HCT116 (cell line): ENCODE measurements around the gene GDNF. TPM values are rescaled to one million over a fixed set of nuclear protein-coding genes. Genes with fewer than 3 reads are reported as not detected.

Experiments
- ATAC-seq: fragments of 200-7000 bp; cut with Tn5 transposase; 2 replicates; pipeline ENCODE4 v1.9.1; 2020; ENCODE audit warnings: mild to moderate bottlenecking, moderate library complexity
- BruUV-seq: library from RNA; stranded (reverse); fragments of 400-500 nt; replicated peaks from 2 replicates; lab custom pipeline; 2021; lab: Mats Ljungman, UMichigan
- CTCF ChIA-PET: fragments of 300-600 bp; sonication (Branson Sonifier 250); formaldehyde crosslinking; loops from one replicate; lab custom pipeline; 2021; ENCODE audit warnings: antibody characterized with exemption; lab: Charles Lee
- POLR2A ChIA-PET: fragments of 300-600, 350-600 bp; sonication (Branson Sonifier 250); formaldehyde crosslinking; loops from one replicate; lab custom pipeline; 2021; ENCODE audit warnings: antibody characterized with exemption; lab: Charles Lee
- RAD21 ChIA-PET, 2 experiments: fragments of 300-600 bp; sonication (Branson Sonifier 250); formaldehyde crosslinking; loops; one replicate each; lab custom pipeline; 2023; ENCODE audit warnings: low total read pairs in 2 of 2; ENCODE audit not compliant: uncharacterized antibody in 2 of 2, unreplicated experiment in 2 of 2, low non-redundant PET in 1 of 2; lab: Charles Lee
- DNase-seq: peaks from one replicate; pipeline ENCODE4 v3.0.0-alpha.2; 2010; ENCODE audit warnings: low read depth, low spot score
- H2AFZ ChIP-seq: fragments of 200-600 bp; shearing (Covaris generic), sonication (generic); 2 replicates; pipeline ENCODE4 v1.6.1; 2017; ENCODE audit warnings: low read depth, mixed run types, mixed read lengths, antibody characterized with exemption, low read length; ENCODE audit not compliant: poor library complexity, severe bottlenecking
- H3K27ac ChIP-seq: 2 replicates; pipeline ENCODE4 v1.5.1; 2012; ENCODE audit warnings: low read depth, low read length
- H3K27me3 ChIP-seq: fragments of 200-600 bp; sonication (generic); 2 replicates; pipeline ENCODE4 v1.6.1; 2016; ENCODE audit warnings: mixed run types, low read length, mixed read lengths; ENCODE audit not compliant: insufficient read depth
- H3K36me3 ChIP-seq, 2 experiments: fragments of 200-500 bp in 1 of 2; fragments of 200-600 bp in 1 of 2; sonication (Bioruptor generic) in 1 of 2; sonication (generic) in 1 of 2; 2 replicates each; pipeline versions ENCODE4 v1.5.1 to v1.6.1; 2014 to 2016; ENCODE audit warnings: low read length in 2 of 2, inconsistent platforms in 1 of 2, mixed read lengths in 1 of 2, mixed run types in 1 of 2; ENCODE audit not compliant: insufficient read depth in 2 of 2, control insufficient read depth in 1 of 2
- H3K4me1 ChIP-seq, 2 experiments: fragments of 200-600 bp in 1 of 2; sonication (generic) in 1 of 2; 2 replicates each; pipeline versions ENCODE4 v1.5.1 to v1.6.1; 2012 to 2017; ENCODE audit warnings: low read length in 2 of 2, inconsistent platforms in 1 of 2, mild to moderate bottlenecking in 1 of 2, mixed read lengths in 1 of 2, mixed run types in 1 of 2, moderate library complexity in 1 of 2; ENCODE audit not compliant: insufficient read depth in 2 of 2, control insufficient read depth in 1 of 2
- H3K4me2 ChIP-seq: fragments of 200-600 bp; sonication (generic); 2 replicates; pipeline ENCODE4 v1.6.1; 2017; ENCODE audit warnings: mixed run types, low read length, mixed read lengths
- H3K4me3 ChIP-seq, 2 experiments: fragments of 200-600 bp in 1 of 2; sonication (generic) in 1 of 2; replicated peaks in 1 of 2; 2 replicates each; pipeline ENCODE4 v1.5.1; 2011 to 2016; ENCODE audit warnings: low read length in 2 of 2, control low read depth in 1 of 2, low read depth in 1 of 2, mild to moderate bottlenecking in 1 of 2, mixed read lengths in 1 of 2, mixed run types in 1 of 2
- H3K79me2 ChIP-seq: fragments of 200-600 bp; sonication (generic); 2 replicates; pipeline ENCODE4 v1.6.1; 2017; ENCODE audit warnings: mild to moderate bottlenecking, mixed run types, low read length, moderate library complexity, mixed read lengths; ENCODE audit not compliant: insufficient read depth
- H3K9ac ChIP-seq: fragments of 200-600 bp; sonication (generic); 2 replicates; pipeline ENCODE4 v1.6.1; 2016; ENCODE audit warnings: low read length, mixed read lengths
- H3K9me2 ChIP-seq: fragments of 200-600 bp; sonication (generic), shearing (Covaris generic); 2 replicates; pipeline ENCODE4 v1.6.1; 2017; ENCODE audit warnings: mixed run types, mild to moderate bottlenecking, moderate library complexity; ENCODE audit not compliant: insufficient read depth
- H3K9me3 ChIP-seq, 2 experiments: fragments of 200-500 bp in 1 of 2; fragments of 200-600 bp in 1 of 2; sonication (Bioruptor generic) in 1 of 2; sonication (generic) in 1 of 2; 2 replicates each; pipeline ENCODE4 v1.6.1; 2014 to 2017; ENCODE audit warnings: low read length in 2 of 2, mixed read lengths in 2 of 2, inconsistent platforms in 1 of 2, low read depth in 1 of 2, mild to moderate bottlenecking in 1 of 2, mixed run types in 1 of 2, moderate library complexity in 1 of 2; ENCODE audit not compliant: control insufficient read depth in 1 of 2, insufficient read depth in 1 of 2
- H4K20me1 ChIP-seq: fragments of 200-600 bp; sonication (generic), shearing (Covaris generic); 2 replicates; pipeline ENCODE4 v1.6.1; 2017; ENCODE audit warnings: mixed run types, mild to moderate bottlenecking, moderate library complexity; ENCODE audit not compliant: insufficient read depth
- CBX3 ChIP-seq: IDR thresholded peaks from 2 replicates; pipeline ENCODE4 v1.6.1; 2012; ENCODE audit warnings: low read depth
- CEBPB ChIP-seq: IDR thresholded peaks from 2 replicates; pipeline ENCODE4 v1.6.1; 2012; ENCODE audit warnings: low read depth
- EGR1 ChIP-seq: IDR thresholded peaks from 2 replicates; pipeline ENCODE4 v1.6.1; 2012; ENCODE audit warnings: low read depth
- ELF1 ChIP-seq: IDR thresholded peaks from 2 replicates; pipeline ENCODE4 v1.6.1; 2012; ENCODE audit warnings: low read depth, borderline replicate concordance
- EZH2 ChIP-seq: fragments of 200-600 bp; sonication (generic); IDR thresholded peaks from 2 replicates; pipeline ENCODE4 v1.6.1; 2017; ENCODE audit warnings: antibody characterized with exemption, mixed run types
- FOSL1 ChIP-seq: IDR thresholded peaks from 2 replicates; pipeline ENCODE4 v1.6.1; 2012; ENCODE audit warnings: low read depth
- JUND ChIP-seq: IDR thresholded peaks from 2 replicates; pipeline ENCODE4 v1.6.1; 2012
- POLR2A ChIP-seq: IDR thresholded peaks from 2 replicates; pipeline ENCODE4 v1.7.0; 2011; ENCODE audit warnings: borderline replicate concordance; ENCODE audit not compliant: insufficient read depth, insufficient read length; ENCODE audit errors: extremely low read depth
- RAD21 ChIP-seq: IDR thresholded peaks from 2 replicates; pipeline ENCODE4 v1.6.1; 2012; ENCODE audit warnings: low read depth, mild to moderate bottlenecking
- SIN3A ChIP-seq: IDR thresholded peaks from 2 replicates; pipeline ENCODE4 v1.6.1; 2012; ENCODE audit warnings: low read depth
- SP1 ChIP-seq: IDR thresholded peaks from 2 replicates; pipeline ENCODE4 v1.6.1; 2012; ENCODE audit warnings: low read depth
- SRF ChIP-seq: IDR thresholded peaks from 2 replicates; pipeline ENCODE4 v1.6.1; 2012; ENCODE audit warnings: low read depth
- TCF7L2 ChIP-seq: IDR thresholded peaks from 2 replicates; pipeline ENCODE4 v1.7.0; 2011; ENCODE audit warnings: borderline replicate concordance, inconsistent platforms; ENCODE audit not compliant: insufficient read depth, insufficient read length; ENCODE audit errors: extremely low read depth
- YY1 ChIP-seq: IDR thresholded peaks from 2 replicates; pipeline ENCODE4 v1.6.1; 2011; ENCODE audit warnings: low read length, low read depth, moderate library complexity, mild to moderate bottlenecking; ENCODE audit not compliant: insufficient replicate concordance; ENCODE audit errors: extremely low read depth
- ZFX ChIP-seq: fragments of 450-650 bp; IDR thresholded peaks from 2 replicates; pipeline ENCODE4 v1.6.1; 2017
- intact Hi-C: fragments of 100-400 bp; cut with micrococcal nuclease; formaldehyde crosslinking; loops from 2 replicates; pipeline ENCODE4 v1.10.0; 2022
- total RNA-seq: library from RNA; stranded (reverse); gene quantifications from one replicate; pipeline ENCODE4 v1.2.1, GENCODE V29; 2021; ENCODE audit not compliant: unreplicated experiment
- TF ChIP-seq, protein P1 (sequence below): IDR thresholded peaks from 2 replicates; pipeline ENCODE4 v1.6.1; 2012
- TF ChIP-seq, protein P2 (sequence below): IDR thresholded peaks from 2 replicates; pipeline ENCODE4 v1.6.1; 2012
- TF ChIP-seq, protein P3 (sequence below): IDR thresholded peaks from 2 replicates; pipeline ENCODE4 v1.6.1; 2011; ENCODE audit warnings: mild to moderate bottlenecking, low read length, moderate library complexity; ENCODE audit not compliant: insufficient replicate concordance; ENCODE audit errors: extremely low read depth
- TF ChIP-seq, protein P4 (sequence below): IDR thresholded peaks from 2 replicates; pipeline ENCODE4 v1.6.1; 2012; ENCODE audit warnings: low read depth
- TF ChIP-seq, protein P5 (sequence below), 3 experiments: fragments of 200-600 bp in 1 of 3; sonication (generic) in 1 of 3; IDR thresholded peaks in 2 of 3; conservative IDR thresholded peaks in 1 of 3; 2 replicates each; pipeline ENCODE4 v1.5.1; 2012 to 2017; ENCODE audit warnings: low read depth in 2 of 3, low read length in 2 of 3, antibody characterized with exemption in 1 of 3, borderline replicate concordance in 1 of 3, control low read depth in 1 of 3, mild to moderate bottlenecking in 1 of 3, mixed read lengths in 1 of 3, mixed run types in 1 of 3, moderate library complexity in 1 of 3; ENCODE audit not compliant: insufficient read depth in 1 of 3

Gene GDNF
- total RNA-seq, 1 experiment from 2014 or later, result not detected

DNA sequence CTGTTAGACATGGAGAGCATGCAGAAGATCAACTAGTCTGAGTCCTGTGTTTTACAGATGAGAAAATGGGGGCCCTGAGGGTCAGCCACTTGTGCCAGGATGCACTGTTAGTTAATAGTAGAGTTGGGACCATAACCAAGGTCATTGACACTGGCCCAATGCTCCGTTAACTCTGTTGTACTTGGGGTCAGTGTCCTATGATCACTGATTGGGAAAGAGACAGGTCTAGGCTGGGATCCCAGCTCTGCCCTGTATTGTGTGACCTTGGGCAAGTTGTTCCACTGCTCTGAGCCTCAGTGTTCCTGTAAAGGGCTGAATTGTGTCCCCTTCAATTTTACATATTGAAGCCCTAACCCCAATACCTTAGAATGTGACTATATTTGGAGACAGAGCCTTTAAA lies 70.0 kb downstream of the GDNF start:
- Histone ChIP-seq H2AFZ (no peak overlapping the region), H3K79me2 (no peaks in the 10 kb centered on the region), H4K20me1 (no peaks in the 10 kb centered on the region), H3K9me2 (no peaks in the 10 kb centered on the region), H3K9ac (no peak overlapping the region), H3K9me3 (peaks cover under 1 to 5% of the 10 kb centered on the region in 2 experiments; a peak in 2 of 4 replicates), H3K4me1 (no peaks in the 10 kb centered on the region; a peak in 1 of 4 replicates), H3K27ac (no peak overlapping the region), H3K27me3 (no peaks in the 10 kb centered on the region), H3K36me3 (no peaks in the 10 kb centered on the region), H3K4me2 (no peak overlapping the region), H3K4me3 (no peak overlapping the region)
- intact Hi-C loops, result no loop called here
- no peak for DNase-seq
- RAD21 ChIA-PET, result no interaction called here
- CTCF ChIA-PET, result no interaction called here
- ATAC-seq, result no peak
- no TSS peak for BruUV-seq
- POLR2A ChIA-PET, result no interaction called here
- TF ChIP-seq SRF (no peak), ELF1 (no peak), FOSL1 (no peak), YY1 (no peak), SP1 (no peak), EZH2 (no peak), SIN3A (no peak), ZFX (no peak), EGR1 (no peak), RAD21 (no peak), TCF7L2 (no peak), CEBPB (no peak), CBX3 (no peak), POLR2A (no peak), JUND (no peak)
- TF ChIP-seq, protein P1, sequence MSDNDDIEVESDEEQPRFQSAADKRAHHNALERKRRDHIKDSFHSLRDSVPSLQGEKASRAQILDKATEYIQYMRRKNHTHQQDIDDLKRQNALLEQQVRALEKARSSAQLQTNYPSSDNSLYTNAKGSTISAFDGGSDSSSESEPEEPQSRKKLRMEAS, result no peak
- TF ChIP-seq, protein P2, sequence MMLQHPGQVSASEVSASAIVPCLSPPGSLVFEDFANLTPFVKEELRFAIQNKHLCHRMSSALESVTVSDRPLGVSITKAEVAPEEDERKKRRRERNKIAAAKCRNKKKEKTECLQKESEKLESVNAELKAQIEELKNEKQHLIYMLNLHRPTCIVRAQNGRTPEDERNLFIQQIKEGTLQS, result no peak
- TF ChIP-seq, protein P3, sequence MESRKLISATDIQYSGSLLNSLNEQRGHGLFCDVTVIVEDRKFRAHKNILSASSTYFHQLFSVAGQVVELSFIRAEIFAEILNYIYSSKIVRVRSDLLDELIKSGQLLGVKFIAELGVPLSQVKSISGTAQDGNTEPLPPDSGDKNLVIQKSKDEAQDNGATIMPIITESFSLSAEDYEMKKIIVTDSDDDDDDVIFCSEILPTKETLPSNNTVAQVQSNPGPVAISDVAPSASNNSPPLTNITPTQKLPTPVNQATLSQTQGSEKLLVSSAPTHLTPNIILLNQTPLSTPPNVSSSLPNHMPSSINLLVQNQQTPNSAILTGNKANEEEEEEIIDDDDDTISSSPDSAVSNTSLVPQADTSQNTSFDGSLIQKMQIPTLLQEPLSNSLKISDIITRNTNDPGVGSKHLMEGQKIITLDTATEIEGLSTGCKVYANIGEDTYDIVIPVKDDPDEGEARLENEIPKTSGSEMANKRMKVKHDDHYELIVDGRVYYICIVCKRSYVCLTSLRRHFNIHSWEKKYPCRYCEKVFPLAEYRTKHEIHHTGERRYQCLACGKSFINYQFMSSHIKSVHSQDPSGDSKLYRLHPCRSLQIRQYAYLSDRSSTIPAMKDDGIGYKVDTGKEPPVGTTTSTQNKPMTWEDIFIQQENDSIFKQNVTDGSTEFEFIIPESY, result no peak
- TF ChIP-seq, protein P4, sequence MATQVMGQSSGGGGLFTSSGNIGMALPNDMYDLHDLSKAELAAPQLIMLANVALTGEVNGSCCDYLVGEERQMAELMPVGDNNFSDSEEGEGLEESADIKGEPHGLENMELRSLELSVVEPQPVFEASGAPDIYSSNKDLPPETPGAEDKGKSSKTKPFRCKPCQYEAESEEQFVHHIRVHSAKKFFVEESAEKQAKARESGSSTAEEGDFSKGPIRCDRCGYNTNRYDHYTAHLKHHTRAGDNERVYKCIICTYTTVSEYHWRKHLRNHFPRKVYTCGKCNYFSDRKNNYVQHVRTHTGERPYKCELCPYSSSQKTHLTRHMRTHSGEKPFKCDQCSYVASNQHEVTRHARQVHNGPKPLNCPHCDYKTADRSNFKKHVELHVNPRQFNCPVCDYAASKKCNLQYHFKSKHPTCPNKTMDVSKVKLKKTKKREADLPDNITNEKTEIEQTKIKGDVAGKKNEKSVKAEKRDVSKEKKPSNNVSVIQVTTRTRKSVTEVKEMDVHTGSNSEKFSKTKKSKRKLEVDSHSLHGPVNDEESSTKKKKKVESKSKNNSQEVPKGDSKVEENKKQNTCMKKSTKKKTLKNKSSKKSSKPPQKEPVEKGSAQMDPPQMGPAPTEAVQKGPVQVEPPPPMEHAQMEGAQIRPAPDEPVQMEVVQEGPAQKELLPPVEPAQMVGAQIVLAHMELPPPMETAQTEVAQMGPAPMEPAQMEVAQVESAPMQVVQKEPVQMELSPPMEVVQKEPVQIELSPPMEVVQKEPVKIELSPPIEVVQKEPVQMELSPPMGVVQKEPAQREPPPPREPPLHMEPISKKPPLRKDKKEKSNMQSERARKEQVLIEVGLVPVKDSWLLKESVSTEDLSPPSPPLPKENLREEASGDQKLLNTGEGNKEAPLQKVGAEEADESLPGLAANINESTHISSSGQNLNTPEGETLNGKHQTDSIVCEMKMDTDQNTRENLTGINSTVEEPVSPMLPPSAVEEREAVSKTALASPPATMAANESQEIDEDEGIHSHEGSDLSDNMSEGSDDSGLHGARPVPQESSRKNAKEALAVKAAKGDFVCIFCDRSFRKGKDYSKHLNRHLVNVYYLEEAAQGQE, result no peak
- TF ChIP-seq, protein P5, sequence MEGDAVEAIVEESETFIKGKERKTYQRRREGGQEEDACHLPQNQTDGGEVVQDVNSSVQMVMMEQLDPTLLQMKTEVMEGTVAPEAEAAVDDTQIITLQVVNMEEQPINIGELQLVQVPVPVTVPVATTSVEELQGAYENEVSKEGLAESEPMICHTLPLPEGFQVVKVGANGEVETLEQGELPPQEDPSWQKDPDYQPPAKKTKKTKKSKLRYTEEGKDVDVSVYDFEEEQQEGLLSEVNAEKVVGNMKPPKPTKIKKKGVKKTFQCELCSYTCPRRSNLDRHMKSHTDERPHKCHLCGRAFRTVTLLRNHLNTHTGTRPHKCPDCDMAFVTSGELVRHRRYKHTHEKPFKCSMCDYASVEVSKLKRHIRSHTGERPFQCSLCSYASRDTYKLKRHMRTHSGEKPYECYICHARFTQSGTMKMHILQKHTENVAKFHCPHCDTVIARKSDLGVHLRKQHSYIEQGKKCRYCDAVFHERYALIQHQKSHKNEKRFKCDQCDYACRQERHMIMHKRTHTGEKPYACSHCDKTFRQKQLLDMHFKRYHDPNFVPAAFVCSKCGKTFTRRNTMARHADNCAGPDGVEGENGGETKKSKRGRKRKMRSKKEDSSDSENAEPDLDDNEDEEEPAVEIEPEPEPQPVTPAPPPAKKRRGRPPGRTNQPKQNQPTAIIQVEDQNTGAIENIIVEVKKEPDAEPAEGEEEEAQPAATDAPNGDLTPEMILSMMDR (IDR thresholded peaks at IDR 0.05 in 2 of 3, conservative IDR thresholded peaks at IDR 0.05 in 1 of 3; ENCODE audit: borderline replicate concordance in 1 of 3, insufficient read depth in 1 of 3, low read depth in 2 of 3, low read length in 2 of 3), result no peak
